Thyroid gland (tissue), 4 donors: ENCODE measurements around the gene CLASP1.

Experiments used
- POLR2A ChIP-seq, 2 donors: fragments of 450-650 bp; IDR thresholded peaks; one replicate each; pipeline ENCODE4 v1.6.1; 2017; ENCODE audit warnings: antibody characterized with exemption in 2 of 2, mild to moderate bottlenecking in 2 of 2, moderate library complexity in 1 of 2
- TF ChIP-seq, protein P1 (sequence below), 6 experiments: fragments of 200-600 bp in 3 of 6; fragments of 450-650 bp in 3 of 6; sonication (generic) in 3 of 6; IDR thresholded peaks; one replicate each; pipeline ENCODE4 v1.5.1; 2016 to 2019; ENCODE audit warnings: antibody characterized with exemption in 6 of 6, mild to moderate bottlenecking in 2 of 6, inconsistent platforms in 1 of 6, moderate library complexity in 1 of 6

GRCh38 chr2:121479882-121480522, 169.3 kb downstream of the CLASP1 start:
- TF ChIP-seq, protein P1, sequence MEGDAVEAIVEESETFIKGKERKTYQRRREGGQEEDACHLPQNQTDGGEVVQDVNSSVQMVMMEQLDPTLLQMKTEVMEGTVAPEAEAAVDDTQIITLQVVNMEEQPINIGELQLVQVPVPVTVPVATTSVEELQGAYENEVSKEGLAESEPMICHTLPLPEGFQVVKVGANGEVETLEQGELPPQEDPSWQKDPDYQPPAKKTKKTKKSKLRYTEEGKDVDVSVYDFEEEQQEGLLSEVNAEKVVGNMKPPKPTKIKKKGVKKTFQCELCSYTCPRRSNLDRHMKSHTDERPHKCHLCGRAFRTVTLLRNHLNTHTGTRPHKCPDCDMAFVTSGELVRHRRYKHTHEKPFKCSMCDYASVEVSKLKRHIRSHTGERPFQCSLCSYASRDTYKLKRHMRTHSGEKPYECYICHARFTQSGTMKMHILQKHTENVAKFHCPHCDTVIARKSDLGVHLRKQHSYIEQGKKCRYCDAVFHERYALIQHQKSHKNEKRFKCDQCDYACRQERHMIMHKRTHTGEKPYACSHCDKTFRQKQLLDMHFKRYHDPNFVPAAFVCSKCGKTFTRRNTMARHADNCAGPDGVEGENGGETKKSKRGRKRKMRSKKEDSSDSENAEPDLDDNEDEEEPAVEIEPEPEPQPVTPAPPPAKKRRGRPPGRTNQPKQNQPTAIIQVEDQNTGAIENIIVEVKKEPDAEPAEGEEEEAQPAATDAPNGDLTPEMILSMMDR (IDR thresholded peaks at IDR 0.05), result peak in 4 of 6 experiments; percentile 23 to 47 (median 46)
- TF ChIP-seq POLR2A (IDR thresholded peaks at IDR 0.05), result no peak
